Measurements from ENCODE around the gene OR6A2.

GRCh38 chr11:6790546-6790945 is 8.9 kb downstream of the OR6A2 start:
- TF ChIP-seq CTCF (IDR thresholded peaks at IDR 0.05), result no peak
- no peak for TF ChIP-seq POLR2A (IDR thresholded peaks at IDR 0.05)
